DMS 273 (cell line): ENCODE measurements around the gene SLC40A1.
"Not testable (repeated sequence)": the region's sequence is repeated elsewhere in the genome, so short reads cannot be mapped to it uniquely, and the experiment has no call there.

Experiments
- DNase-seq: peaks from one replicate; lab custom pipeline; 2025; ENCODE audit not compliant: unreplicated experiment; lab: John Stamatoyannopoulos, UW

The SLC40A1 gene

DNA sequence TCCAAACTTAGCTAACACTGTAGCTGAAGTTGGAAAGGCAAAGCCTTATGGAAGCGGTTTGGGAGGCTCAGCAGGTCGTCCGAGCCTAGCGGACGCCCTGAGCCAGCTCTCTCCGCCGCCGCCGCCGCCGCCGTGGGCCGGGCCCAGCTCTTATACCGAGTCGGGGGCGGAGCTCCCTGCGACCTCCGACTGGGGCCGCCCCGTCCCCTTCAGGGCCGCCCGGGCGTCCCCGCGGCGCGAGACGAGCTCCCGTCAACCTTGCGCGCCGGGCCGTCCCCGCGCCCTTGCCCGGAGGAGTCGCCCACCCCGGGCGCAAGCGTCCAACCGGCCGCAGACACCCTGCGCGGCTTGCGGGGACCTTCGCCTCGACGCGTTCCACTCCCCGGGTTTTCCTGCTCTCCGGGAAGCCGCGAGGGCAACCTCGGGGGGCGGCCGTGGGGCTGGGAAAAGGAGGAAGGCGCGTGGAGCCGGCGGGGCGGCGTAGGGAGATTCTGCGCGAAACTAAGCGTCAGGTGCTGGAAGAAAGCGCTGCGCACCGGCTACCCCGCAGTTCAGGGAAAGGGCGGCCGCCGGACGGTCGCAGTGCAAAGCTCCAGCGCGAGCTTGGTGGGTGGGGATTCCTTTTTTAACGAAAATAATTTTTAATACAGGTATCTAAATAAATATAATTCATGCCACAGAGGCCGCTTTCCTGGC is at the start of gene SLC40A1:
SLC40A1 (minus strand) TSS at position 129 of the 696 bp plus-strand sequence. CDS start 326 bp downstream, outside the sequence.
- peak; percentile 86 for DNase-seq

DNA sequence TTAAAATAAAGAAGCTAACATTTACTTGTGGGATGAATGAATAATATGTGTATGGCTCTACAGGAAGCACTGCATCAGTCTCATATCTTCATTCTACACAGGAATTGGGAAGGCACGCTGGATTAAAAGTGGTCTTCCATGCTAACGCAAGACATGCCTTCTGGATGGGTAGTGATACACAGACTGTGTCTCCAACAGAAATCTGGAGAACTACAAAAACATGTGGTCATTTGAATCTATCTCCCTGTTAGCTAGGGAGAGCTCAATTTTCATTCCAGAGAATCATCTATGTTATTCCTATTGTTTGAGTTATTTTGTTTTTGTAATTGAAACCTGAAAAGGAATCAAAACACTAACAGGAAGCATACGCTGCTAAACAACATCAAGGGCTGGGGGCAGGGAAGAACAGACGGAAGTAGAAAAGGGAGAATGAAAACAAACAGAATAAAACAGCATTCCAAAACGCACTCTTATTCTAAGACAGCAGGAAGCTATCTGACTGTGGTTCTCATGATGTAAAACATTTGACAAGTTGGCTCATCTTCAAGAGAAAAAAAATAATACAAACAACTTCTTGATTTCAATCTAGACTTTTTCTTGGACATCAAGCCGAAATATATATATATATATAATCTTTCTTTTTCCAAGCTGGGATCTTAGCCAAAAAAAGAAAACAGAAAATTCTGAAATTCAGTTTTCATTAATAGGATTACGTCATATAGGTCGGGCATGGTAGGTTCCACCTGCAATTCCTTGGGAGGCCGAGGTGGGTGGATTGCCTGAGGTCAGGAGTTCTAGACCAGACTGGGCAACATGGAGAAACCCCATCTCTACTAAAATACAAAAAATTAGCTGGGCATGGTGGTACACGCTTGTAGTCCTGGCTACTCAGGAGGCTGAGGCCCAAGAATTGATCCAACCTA is 49.2 kb upstream of the SLC40A1 start:
- DNase-seq = no peak

GRCh38 chr2:189628817-189629530 is 48.4 kb upstream of the SLC40A1 start:
- DNase-seq = no peak

GRCh38 chr2:189627789-189628188 is 47.2 kb upstream of the SLC40A1 start:
- no peak for DNase-seq

DNA sequence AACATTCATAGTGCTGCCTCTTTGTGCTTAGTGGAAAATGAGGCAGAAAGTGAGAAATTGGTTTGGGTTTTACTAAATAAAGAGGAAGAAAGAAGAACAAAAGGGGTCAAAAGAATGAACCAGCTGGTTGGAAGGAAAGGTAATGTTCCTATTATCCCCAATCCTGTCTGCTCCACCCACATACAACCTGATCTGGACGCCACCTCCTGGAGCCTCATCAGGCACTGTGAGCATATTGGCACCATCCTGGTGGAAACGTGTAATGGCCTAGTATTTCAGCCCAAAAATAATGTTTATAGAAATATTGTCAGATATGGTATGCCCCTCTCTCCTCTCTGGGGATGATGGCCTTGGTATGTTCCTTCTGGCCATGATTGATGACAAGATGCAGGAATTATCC is 45.0 kb upstream of the SLC40A1 start:
- no peak for DNase-seq

DNA sequence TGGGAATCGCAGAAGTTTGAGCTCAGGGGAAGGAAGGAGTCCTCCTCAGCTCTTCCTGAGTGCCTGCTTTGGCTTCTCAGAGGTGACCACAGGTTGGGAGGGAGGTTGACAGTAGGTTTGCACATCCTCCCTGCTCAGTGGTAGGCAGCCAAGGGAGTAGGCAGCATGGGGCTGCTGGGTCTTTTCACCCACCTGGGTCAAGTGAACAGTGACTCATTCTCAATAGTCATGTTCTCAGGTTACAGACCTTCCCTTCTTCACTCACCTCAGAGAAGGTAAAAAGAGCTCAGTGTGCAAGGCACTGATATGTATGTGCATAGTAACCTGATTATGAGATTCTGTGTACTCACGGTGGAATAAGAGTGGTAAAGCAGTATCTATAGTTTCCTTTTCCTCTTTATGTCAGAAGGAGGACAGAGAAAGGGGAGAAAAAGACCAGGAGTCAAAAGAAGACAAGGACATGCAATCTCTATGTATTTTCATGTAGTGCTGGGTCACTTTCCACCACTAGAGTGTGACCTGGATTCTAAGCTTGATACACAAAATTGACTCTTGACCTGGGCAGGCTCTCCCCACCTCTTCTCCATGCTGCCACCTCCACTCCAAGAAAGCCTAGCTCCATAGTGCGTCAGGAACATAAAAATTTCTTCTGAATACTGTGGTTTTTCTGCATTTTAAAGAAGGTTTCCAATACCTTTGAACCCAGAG is 44.2 kb upstream of the SLC40A1 start:
- no peak for DNase-seq

- DNase-seq = no peak
Measured at GRCh38 chr2:189623049-189623448, 42.5 kb upstream of the SLC40A1 start.

GRCh38 chr2:189621781-189622180 is 41.2 kb upstream of the SLC40A1 start:
- DNase-seq = no peak

- DNase-seq = no peak
Measured at GRCh38 chr2:189618197-189618596, 37.6 kb upstream of the SLC40A1 start.

GRCh38 chr2:189614585-189614984 is 34.0 kb upstream of the SLC40A1 start:
- no peak for DNase-seq

- no peak for DNase-seq
Measured at GRCh38 chr2:189613650-189614420, 33.2 kb upstream of the SLC40A1 start.

DNA sequence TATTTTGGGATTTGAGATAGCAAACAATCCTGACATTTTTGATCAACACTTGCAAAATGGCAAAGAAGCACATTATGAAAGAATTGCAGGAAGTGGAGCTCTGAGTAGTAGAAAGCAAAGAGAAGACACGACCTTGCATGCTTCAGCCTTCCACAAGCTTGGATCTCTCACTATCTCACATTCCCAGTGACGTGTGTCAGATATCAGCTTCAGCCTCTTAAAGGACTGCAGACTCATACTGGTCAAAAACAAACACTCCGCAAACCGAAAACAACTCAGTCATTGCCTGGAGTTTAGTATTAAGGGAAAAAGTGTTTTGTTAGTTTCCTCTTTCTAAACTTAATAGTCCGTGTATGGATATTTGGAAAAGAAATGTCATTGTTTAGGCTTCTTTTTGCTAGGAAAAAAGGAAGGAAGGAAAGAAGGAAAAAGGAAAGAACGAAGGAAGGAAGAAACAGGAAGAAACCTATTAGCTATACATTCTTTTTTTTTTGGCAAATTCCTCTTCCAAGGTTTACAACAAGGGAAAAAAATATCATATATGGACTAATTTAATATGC is 32.6 kb upstream of the SLC40A1 start:
- no peak for DNase-seq

DNA sequence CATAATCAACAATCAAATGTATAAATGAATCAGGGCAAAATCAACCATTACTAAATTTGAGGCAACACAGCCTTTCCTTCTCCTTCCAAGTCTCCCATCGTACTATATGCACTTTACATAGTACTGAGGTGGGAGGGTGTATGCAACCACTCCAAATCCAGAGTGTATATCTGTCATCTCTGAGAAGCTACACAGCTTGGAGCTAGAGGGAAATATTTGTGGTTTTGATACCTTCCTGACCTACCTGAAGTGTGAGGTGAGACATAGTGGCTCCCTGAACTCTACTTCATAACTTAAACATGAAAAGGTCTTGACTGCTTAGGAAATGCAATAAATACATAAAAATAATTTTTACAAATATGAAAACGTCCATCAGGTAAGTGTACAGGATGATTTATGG is 30.1 kb upstream of the SLC40A1 start:
- DNase-seq = no peak

DNA sequence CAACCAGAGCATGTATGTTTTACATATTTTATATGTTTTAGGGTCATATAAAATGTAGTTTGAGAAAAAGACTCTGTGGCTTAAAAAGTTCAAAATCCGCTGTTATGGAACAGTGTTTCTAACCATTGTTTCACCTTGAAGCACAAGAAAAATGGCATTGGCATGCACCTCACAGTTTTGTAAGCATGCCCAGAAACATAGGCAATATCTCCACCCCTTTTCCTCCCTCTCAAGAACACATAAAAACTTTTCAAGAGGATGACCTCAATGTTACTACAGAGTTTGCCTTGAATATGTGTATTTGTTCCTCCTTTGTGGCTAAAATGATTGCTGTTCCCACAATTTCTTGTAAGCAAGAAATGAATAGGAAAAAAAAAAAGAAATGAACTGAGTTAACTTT is 29.3 kb upstream of the SLC40A1 start:
- DNase-seq = no peak

DNA sequence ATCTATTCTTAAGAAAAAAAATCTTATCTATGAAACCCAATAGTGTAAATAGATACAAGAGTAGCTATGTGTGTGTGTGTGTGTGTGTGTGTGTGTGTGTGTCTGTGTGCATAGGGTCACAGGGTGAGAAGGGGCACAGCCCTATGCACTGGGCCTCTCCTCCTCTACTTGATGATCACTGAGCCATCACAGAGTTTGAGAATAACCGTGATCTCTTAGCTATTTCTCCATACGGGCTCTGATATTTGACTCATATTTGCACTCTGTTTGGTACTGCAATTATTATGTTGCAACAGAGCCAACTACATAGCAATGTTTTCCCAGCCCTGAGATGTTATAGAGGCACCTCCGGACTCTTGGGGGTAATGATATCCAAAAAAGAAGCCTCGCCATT is 28.8 kb upstream of the SLC40A1 start:
- DNase-seq = no peak

DNA sequence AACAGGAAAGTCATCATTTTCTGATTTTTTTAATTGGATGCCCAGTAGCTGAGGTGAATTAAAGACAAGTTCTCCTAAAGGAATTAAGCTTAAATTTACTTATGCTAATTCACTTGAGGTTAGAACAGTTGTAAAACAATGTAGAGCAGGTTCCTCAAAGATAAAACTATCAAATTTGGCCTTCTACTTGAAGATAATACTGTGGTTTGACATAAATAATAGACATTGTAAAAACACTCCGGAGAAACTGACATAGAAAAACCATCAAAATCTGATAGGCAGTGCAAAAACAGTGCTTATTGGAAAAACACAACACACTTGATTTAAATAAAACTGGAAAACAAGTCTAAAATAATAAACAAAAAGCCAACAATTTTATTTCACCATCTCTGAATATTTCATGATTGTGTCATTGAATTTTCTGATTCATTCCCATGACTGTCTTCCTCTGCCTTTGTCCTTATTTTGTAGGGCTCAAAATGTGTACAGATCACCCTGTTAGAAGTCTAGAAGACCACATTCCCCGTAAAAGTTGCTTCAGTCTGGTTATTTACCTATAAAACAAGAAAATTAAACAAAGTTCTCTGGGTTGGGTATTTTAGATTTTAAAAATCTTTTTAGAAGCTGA is 28.3 kb upstream of the SLC40A1 start:
- no peak for DNase-seq

- no peak for DNase-seq
Measured at GRCh38 chr2:189608170-189608569, 27.6 kb upstream of the SLC40A1 start.

- no peak for DNase-seq
Measured at GRCh38 chr2:189602233-189602632, 21.6 kb upstream of the SLC40A1 start.

GRCh38 chr2:189601652-189602051 is 21.1 kb upstream of the SLC40A1 start:
- DNase-seq = not testable (repeated sequence)
